C4-2B (cell line): ENCODE data around the gene PCDH9.

Experiments used
- H3K27ac ChIP-seq: fragments of 450-650 bp; 2 replicates; pipeline ENCODE4 v1.5.1; 2017
- ZFX ChIP-seq: fragments of 450-650 bp; IDR thresholded peaks from 2 replicates; pipeline ENCODE4 v1.6.1; 2017
- TF ChIP-seq, protein P1 (sequence below): fragments of 450-650 bp; conservative IDR thresholded peaks from 2 replicates; pipeline ENCODE4 v1.5.1; 2017; ENCODE audit warnings: mild to moderate bottlenecking

Gene PCDH9

DNA sequence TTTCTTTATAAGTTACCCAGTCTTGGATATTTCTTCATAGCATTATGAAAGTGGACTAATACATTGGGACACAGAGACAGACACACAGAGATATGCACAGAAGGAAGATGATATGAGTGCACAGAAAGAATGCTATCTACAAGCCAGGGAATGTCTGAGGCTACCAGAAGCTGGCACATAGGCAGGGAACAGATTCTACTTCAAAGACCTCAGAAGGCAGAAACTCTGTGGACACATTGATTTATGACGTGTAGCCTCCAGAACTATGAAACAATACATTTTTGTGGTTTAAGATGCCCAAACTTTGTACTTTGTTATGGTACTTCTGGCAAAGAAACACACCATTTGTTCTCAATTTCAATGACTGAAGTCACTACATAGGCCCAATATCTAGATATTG is 556.7 kb downstream of the PCDH9 start:
- H3K27ac ChIP-seq: no peak overlapping the region
- TF ChIP-seq, protein P1, sequence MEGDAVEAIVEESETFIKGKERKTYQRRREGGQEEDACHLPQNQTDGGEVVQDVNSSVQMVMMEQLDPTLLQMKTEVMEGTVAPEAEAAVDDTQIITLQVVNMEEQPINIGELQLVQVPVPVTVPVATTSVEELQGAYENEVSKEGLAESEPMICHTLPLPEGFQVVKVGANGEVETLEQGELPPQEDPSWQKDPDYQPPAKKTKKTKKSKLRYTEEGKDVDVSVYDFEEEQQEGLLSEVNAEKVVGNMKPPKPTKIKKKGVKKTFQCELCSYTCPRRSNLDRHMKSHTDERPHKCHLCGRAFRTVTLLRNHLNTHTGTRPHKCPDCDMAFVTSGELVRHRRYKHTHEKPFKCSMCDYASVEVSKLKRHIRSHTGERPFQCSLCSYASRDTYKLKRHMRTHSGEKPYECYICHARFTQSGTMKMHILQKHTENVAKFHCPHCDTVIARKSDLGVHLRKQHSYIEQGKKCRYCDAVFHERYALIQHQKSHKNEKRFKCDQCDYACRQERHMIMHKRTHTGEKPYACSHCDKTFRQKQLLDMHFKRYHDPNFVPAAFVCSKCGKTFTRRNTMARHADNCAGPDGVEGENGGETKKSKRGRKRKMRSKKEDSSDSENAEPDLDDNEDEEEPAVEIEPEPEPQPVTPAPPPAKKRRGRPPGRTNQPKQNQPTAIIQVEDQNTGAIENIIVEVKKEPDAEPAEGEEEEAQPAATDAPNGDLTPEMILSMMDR: no peak
- TF ChIP-seq ZFX: no peak

DNA sequence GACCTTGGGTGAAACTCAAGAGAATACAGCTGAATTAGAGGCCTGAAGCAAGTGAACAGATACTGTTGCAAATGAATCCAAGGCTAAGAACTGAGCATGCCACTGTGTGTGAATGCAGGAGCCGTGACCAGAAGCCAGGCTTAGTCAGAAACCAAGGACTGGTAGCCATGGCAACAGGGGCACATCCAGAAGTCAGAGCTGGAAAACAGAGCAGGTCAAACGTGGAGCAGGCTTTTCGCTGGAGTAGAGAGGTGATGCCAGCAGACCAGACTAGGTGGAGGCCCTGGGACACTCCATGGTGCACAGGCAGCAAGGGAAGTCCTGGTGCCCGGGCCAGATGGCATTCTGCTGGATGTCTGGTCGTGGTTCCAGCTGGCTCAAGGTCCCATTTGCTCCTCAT is 564.1 kb downstream of the PCDH9 start:
- H3K27ac ChIP-seq: no peak overlapping the region
- no peak for TF ChIP-seq ZFX
- TF ChIP-seq, protein P1: no peak

DNA sequence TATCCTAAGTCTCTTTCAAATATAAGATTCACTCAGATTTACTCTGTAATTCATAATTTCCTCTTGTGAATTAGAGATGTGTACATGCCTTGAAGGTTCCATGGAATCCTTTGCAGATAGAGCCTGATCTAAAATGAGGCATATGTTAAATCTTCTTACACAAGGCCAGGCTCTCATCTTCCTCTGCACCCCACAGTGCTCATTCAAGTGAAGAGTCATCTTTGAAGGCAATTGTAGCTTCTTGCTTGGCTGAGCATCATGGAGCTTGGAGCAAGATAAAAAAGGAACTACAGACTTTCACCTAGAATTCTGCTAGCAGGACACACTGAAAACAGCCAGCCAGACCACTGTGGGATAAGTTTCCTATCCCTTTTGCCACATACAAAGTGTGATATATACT is 566.4 kb downstream of the PCDH9 start:
- no peak overlapping the region for H3K27ac ChIP-seq
- TF ChIP-seq, protein P1: no peak
- no peak for TF ChIP-seq ZFX

DNA sequence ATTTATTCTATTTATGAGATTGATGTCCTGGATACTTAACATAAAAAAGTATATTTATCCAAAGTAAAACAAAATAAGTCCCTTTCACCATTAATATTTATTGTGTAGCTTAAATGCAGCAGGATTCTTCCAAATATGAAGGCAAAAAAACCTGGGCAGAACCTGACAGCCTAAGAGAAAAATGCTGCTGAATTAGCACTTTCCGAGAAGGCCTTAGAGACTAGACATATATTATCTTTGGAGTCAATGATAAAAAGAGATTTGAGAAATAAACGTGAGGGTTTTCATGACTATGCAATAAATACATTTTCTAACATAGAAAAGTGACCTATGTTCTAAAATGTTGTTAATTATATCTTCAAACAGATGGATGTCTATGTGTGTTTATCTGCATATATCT is 566.9 kb downstream of the PCDH9 start:
- no peak overlapping the region for H3K27ac ChIP-seq
- no peak for TF ChIP-seq ZFX
- TF ChIP-seq, protein P1: no peak

DNA sequence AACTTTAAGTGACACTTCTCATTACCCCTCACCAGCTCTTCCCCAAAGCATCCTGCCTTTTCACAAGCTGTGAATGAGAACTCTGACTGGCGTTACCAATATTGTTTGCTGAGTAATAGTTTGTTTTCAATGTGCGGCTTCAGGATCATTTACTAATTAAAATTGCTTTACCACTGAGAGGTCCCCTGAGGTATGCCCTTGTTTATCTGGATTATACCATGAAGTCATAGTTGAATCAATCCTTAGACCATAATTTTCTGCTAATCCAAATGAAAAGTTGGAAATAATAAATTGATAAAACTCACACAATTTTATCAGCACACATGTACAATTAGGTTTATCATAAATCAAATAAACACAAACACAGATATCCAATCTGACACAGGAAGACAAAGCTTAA is 568.8 kb downstream of the PCDH9 start:
- H3K27ac ChIP-seq: no peak overlapping the region
- TF ChIP-seq, protein P1: no peak
- no peak for TF ChIP-seq ZFX

DNA sequence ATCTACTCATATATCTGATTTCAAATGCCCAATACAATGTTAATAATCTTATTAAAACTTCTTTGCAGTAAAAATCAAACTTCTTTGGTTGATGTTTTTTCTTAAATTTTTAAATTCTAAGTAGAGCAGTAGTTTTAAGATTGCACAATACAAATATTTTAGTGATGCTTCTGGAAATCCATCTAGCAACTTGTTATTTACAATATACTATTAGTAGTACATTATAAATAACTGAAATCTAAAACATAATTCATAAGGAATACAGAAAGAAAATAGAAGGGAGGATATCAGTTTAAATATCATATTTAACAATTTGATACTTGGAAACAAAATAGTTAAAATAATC is 569.7 kb downstream of the PCDH9 start:
- TF ChIP-seq, protein P1: no peak
- TF ChIP-seq ZFX: no peak
- H3K27ac ChIP-seq: no peak overlapping the region

DNA sequence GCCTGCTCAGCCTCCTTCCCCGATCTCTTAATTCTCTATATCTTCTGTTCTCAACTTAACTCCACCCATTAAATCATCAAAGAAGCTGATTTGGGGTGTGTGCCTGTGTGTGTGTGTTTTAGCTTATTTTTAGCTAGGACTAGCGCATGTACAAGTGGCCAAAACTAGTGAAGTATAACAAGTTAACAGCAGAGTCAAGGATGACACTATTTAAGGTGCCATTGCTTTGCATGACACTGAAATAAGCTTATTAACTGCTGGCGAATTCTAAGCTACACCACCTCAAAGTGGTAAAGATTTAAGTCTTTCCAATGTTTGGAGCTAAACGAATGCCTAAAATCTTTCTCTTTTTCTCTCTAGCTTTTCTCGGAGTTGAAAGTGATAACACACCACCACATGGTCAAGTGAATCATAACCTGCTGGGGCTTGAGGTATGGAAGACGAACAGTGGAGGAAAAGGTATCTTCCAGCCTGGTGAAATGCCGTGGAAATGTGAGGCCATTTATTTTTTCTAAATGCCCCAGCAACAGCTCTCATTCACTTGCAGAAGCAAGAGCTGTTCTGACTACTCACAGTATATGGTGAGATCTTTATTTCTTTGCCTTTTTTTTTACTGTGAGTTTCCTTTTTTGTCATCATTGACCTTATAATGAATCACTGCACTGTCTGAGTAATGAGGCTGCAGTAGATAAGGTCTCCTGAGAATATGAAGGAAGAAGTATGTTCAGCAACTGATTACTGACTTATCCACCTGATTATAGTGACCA is 570.3 kb downstream of the PCDH9 start:
- no peak for TF ChIP-seq ZFX
- TF ChIP-seq, protein P1: no peak

More for the DNA sequence above, 570.3 kb downstream of the PCDH9 start:
- no peak overlapping the region for H3K27ac ChIP-seq
